ENCODE results near the gene GDPD2. TPM values are rescaled to one million over a fixed set of nuclear protein-coding genes. Genes with fewer than 3 reads are reported as not detected.

GDPD2 gene
- total RNA-seq, 4 donors from 2014 or later, result 0.21 TPM; not detected in 3

- peak overlapping the region; percentile 40 to 46 for H3K4me3 ChIP-seq
- intact Hi-C loops (cut with DNase I; ENCODE audit: low total_unique reads), result no loop called here
These were observed 29.1 kb downstream of the GDPD2 start for GRCh38 chrX:70452143-70452733.

GRCh38 chrX:70453024-70453618 is 30.0 kb downstream of the GDPD2 start:
- intact Hi-C loops (cut with DNase I; ENCODE audit: low total_unique reads), result no loop called here
- no peaks in the 10 kb centered on the region for H3K9me3 ChIP-seq
- DNase-seq, result no peak
- H3K27me3 ChIP-seq, result no peaks in the 10 kb centered on the region
- H3K36me3 ChIP-seq, result no peaks in the 10 kb centered on the region
- H3K4me3 ChIP-seq, result peak overlapping the region in 1 of 2 donors; percentile 46
- peak overlapping the region; percentile 70 to 77 for H3K27ac ChIP-seq
- no peaks in the 10 kb centered on the region for H3K4me1 ChIP-seq
- TF ChIP-seq CTCF (IDR thresholded peaks at IDR 0.05) (no peak), POLR2A (IDR thresholded peaks at IDR 0.05) (no peak)

More at GRCh38 chrX:70452143-70452733, 29.1 kb downstream of the GDPD2 start:
- Histone ChIP-seq H3K9me3 (no peaks in the 10 kb centered on the region), H3K27ac (peak overlapping the region; percentile 70 to 77), H3K4me1 (no peaks in the 10 kb centered on the region), H3K27me3 (no peaks in the 10 kb centered on the region), H3K36me3 (no peaks in the 10 kb centered on the region)
- peak; percentile 39 to 65 (median 55) for TF ChIP-seq CTCF (IDR thresholded peaks at IDR 0.05)
- TF ChIP-seq POLR2A (IDR thresholded peaks at IDR 0.05), result no peak
- peak; percentile 57 to 67 for DNase-seq

DNA sequence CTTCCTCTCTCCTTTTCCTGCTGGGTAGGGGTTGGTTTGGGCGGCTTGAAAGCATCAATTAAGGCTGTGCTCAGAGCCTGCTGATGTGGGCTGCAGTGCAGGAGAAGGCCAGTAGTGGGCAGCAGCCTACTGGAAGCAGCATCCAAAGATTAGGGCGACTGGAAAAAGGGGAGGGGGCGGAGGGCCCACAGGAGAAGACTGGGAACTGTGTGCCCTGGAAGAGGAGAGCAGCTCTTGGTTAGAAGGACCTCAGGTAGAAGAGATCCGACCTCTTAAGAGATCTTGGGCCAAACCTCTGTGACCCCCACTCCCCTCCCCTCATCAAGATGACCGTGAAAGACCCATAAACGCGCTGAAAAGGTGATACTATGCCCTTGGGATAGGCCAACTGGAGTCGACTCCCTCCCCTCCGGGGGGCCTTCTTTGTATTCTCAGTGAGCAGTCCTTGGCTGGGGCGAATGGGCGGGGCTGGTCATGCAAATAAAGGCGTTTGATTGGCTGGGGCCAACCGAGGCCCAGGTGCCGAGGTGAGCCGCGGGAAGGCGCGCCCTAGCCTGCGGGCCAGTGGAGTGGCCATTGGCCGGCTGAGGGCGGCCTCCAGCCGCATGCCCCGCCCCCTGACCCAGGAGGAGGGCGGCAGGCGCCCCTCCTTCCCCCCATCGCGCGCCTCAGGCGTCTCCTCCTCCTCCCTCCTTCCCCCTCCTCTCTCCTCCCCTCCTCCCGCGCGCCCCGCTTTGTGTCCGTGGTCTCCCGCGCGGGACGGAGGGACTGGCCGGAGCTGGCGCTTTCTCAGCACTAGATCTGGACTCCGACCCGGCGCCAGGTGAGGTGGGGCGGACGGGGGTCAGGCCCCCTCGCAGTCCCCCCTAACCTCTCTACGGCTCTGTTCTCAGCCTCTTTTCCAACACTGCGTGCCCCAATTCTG is 31.6 kb downstream of the GDPD2 start:
- no peak for TF ChIP-seq POLR2A (IDR thresholded peaks at IDR 0.05)
- peak; percentile 51 to 77 (median 66) for TF ChIP-seq CTCF (IDR thresholded peaks at IDR 0.05)
- Histone ChIP-seq H3K27ac (peak overlapping the region; percentile 82 to 83), H3K27me3 (no peaks in the 10 kb centered on the region), H3K4me3 (peak overlapping the region; percentile 53 to 54), H3K4me1 (no peaks in the 10 kb centered on the region), H3K9me3 (no peaks in the 10 kb centered on the region), H3K36me3 (no peaks in the 10 kb centered on the region)
- peak; percentile 69 to 75 for DNase-seq
- intact Hi-C loops (cut with DNase I; ENCODE audit: low total_unique reads), result no loop called here

- intact Hi-C loops (cut with DNase I; ENCODE audit: low total_unique reads), result no loop called here
- Histone ChIP-seq H3K4me3 (peak overlapping the region; percentile 53 to 54), H3K4me1 (no peaks in the 10 kb centered on the region)
These were observed 32.5 kb downstream of the GDPD2 start for GRCh38 chrX:70455366-70456202.

More at GRCh38 chrX:70455366-70456202, 32.5 kb downstream of the GDPD2 start:
- TF ChIP-seq POLR2A (IDR thresholded peaks at IDR 0.05) (no peak), CTCF (IDR thresholded peaks at IDR 0.05) (no peak)
- Histone ChIP-seq H3K27me3 (no peaks in the 10 kb centered on the region), H3K36me3 (no peaks in the 10 kb centered on the region), H3K9me3 (no peaks in the 10 kb centered on the region), H3K27ac (peak overlapping the region; percentile 82 to 83)
- no peak for DNase-seq
